GM10266 (cell line): ENCODE results near the gene RAD52.
"Not testable (repeated sequence)": the region's sequence is repeated elsewhere in the genome, so short reads cannot be mapped to it uniquely, and the experiment has no call there.

Source experiments
- DNase-seq: peaks from one replicate; pipeline ENCODE4 v3.0.0; 2012; ENCODE audit errors: extremely low spot score
- CTCF ChIP-seq: IDR thresholded peaks from 2 replicates; pipeline ENCODE4 v1.5.1; 2012; ENCODE audit warnings: mild to moderate bottlenecking, low read depth; ENCODE audit not compliant: control insufficient read depth, insufficient read depth; ENCODE audit errors: missing control alignments

The RAD52 gene

GRCh38 chr12:936377-937345, 12.8 kb downstream of the RAD52 start:
- DNase-seq = no peak
- TF ChIP-seq CTCF = no peak

DNA sequence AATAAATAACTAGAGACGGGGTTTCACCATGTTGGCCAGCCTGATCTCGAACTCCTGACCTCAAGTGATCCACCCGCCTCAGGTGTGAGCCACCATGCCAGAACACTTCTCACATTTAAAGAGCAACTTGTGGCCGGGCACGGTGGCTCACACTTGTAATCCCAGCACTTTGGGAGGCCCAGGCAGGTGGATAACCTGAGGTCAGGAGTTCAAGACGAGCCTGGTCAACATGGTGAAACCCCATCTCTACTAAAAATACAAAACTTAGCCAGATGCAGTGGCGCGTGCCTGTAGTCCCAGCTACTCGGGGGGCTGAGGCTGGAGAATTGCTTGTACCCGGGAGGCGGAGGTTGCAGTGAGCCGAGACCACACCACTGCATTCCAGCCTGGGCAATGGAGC, 13.6 kb downstream of the RAD52 start:
- DNase-seq = not testable (repeated sequence)

DNA sequence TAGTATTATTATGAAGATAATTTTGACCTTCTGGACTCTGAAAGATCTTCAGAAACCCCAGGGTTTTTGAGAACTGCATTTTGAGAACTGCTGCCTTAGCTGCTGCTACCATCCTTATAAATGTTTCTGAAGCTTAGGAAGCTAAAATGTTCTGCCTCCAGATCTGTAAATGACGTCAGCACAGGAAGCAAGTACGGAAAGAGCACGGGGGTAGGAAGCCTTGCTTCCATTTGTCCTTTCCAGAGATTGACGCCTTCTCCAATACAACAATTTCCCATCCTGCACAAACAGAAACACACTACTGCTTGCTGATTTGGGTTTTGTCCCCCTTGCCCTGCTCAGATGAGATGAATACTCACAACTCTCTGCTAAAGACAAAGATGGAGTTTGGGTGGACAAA, 17.9 kb downstream of the RAD52 start:
- DNase-seq = no peak
- no peak for TF ChIP-seq CTCF

GRCh38 chr12:931060-931459, 18.4 kb downstream of the RAD52 start:
- DNase-seq = no peak
- TF ChIP-seq CTCF = no peak

DNA sequence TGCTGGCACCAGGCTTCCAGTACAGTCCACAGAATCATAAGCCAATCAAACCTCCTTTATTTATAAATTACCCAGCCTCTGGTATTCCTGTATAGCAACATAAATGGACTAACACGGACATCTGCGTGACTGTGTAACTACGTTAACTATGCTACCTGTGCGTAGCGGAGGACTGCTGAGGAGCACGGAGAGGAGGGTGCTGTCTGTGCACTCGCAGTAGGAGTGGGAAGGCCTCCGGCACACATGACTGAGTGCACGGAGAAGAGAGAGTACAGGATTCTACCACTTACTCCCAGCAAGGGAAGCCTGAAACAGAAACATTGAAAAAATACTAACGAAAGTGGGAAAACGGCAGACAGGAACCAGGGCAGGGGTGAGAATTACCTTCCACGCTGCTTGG, 22.9 kb downstream of the RAD52 start:
- TF ChIP-seq CTCF = no peak
- no peak for DNase-seq

- no peak for TF ChIP-seq CTCF
- DNase-seq = no peak
These were observed 27.2 kb downstream of the RAD52 start for GRCh38 chr12:922285-922684.

- TF ChIP-seq CTCF = no peak
- DNase-seq = no peak
These were observed 28.8 kb downstream of the RAD52 start for GRCh38 chr12:920676-921075.
